Sigmoid colon (tissue), 4 donors: ENCODE results near the gene KCNIP1.

Experiments used
- POLR2AphosphoS5 ChIP-seq, 4 donors: sonication (generic); formaldehyde crosslinking; IDR thresholded peaks; one replicate each; pipeline ENCODE4 v1.6.1; 2017; ENCODE audit warnings: antibody characterized with exemption in 4 of 4
- TF ChIP-seq, protein P1 (sequence below), 4 experiments: fragments of 450-650 bp in 3 of 4; fragments of 200-600 bp in 1 of 4; IDR thresholded peaks; one replicate each; pipeline ENCODE4 v1.5.1; 2016 to 2019; ENCODE audit warnings: antibody characterized with exemption in 4 of 4, mild to moderate bottlenecking in 3 of 4, moderate library complexity in 2 of 4

DNA sequence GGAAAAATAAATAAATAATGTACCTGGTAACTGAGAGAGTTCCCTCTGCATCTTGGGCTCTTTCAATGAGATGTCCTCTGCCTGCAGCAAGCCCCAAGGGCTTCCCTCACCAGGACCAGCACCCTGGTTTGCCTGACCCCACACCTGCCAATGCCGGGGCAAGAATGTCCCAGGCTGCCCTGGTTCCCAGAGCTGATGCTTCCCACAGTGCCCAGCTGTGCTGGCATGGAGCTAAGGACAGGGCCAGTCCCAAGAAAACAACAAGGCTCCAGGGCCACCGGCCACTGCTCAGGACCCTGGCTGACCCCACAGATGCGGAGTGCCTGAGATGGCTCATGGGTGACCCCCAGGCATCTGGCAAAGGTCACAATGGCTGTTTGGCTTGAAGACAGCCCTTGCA lies 123.5 kb downstream of the KCNIP1 start:
- TF ChIP-seq, protein P1, sequence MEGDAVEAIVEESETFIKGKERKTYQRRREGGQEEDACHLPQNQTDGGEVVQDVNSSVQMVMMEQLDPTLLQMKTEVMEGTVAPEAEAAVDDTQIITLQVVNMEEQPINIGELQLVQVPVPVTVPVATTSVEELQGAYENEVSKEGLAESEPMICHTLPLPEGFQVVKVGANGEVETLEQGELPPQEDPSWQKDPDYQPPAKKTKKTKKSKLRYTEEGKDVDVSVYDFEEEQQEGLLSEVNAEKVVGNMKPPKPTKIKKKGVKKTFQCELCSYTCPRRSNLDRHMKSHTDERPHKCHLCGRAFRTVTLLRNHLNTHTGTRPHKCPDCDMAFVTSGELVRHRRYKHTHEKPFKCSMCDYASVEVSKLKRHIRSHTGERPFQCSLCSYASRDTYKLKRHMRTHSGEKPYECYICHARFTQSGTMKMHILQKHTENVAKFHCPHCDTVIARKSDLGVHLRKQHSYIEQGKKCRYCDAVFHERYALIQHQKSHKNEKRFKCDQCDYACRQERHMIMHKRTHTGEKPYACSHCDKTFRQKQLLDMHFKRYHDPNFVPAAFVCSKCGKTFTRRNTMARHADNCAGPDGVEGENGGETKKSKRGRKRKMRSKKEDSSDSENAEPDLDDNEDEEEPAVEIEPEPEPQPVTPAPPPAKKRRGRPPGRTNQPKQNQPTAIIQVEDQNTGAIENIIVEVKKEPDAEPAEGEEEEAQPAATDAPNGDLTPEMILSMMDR (IDR thresholded peaks at IDR 0.05): no peak
- TF ChIP-seq POLR2AphosphoS5 (IDR thresholded peaks at IDR 0.05): no peak
